Measurements from ENCODE around the gene ARSG.

GRCh38 chr17:68359791-68360535, 68.7 kb downstream of the ARSG start:
- TF ChIP-seq CTCF (IDR thresholded peaks at IDR 0.05), result no peak
- no peak for TF ChIP-seq POLR2A (IDR thresholded peaks at IDR 0.05)
